ENCODE measurements around the gene MAP3K21. TPM values are rescaled to one million over a fixed set of nuclear protein-coding genes. Genes with fewer than 3 reads are reported as not detected.
A peak's percentile ranks its signal among the peaks of the same experiment; 100 is the strongest.

Gene MAP3K21
- total and polyA plus RNA-seq, 2 of the 4 experiments (the other 2 are of a cell fraction): 0.15 to 0.18 TPM

DNA sequence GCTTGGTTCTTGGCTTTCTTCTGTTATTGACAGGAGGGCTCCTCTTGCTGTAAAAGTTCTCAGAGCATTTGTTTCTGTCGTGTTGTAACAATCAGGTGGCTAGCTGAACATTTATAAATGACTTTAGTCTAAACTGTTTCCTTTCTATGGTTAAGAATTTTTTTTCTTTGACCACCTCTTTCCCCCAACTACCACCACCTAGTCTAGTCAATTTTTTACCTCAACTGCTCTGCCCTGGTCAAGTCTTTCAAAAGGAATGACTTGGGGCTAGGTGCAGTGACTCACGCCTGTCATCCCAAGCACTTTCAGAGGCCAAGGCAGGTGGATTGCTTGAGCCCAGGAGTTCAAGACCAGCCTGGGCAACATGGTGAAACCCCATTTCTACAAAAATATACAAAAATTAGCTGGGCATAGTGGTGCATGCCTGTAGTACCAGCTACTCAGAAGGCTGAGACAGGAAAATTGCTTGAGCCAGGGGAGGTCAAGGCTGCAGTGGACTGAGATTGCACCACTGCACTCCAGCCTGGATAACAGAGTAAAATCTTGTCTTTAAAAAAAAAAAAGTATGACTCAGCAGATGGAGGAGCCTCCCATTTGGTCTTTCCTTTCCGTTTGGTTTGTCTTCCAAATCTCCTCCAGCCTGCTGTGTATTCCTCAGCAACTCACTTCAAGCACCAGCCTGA lies 40.7 kb downstream of the MAP3K21 start:
- Histone ChIP-seq H3K9me3 (ENCODE audit: control insufficient read depth, insufficient read depth, low read length) (no peaks in the 10 kb centered on the region), H3K4me3 (ENCODE audit: insufficient read depth, low read depth, low read length) (no peak overlapping the region), H3K23ac (ENCODE audit: low read depth, low read length) (no peak overlapping the region), H3K9me1 (ENCODE audit: insufficient read depth, low read length) (no peaks in the 10 kb centered on the region), H3K27me3 (ENCODE audit: control insufficient read depth, insufficient read depth, low read length) (no peaks in the 10 kb centered on the region), H3K4ac (ENCODE audit: low read depth, low read length) (no peak overlapping the region), H3K79me1 (ENCODE audit: low read depth in 1 of 2, low read length in 2 of 2) (no peaks in the 10 kb centered on the region), H3K18ac (ENCODE audit: low read depth, low read length) (no peak overlapping the region), H3K4me1 (ENCODE audit: control insufficient read depth, insufficient read depth, low read length) (no peaks in the 10 kb centered on the region), H4K5ac (ENCODE audit: low read depth, low read length) (no peak overlapping the region), H2BK20ac (ENCODE audit: low read depth, low read length) (no peak overlapping the region), H2BK5ac (ENCODE audit: low read depth, low read length, poor library complexity, severe bottlenecking) (no peak overlapping the region), H4K8ac (ENCODE audit: low read depth in 2 of 2, low read length in 2 of 2) (no peak overlapping the region), H2AK9ac (replicated peaks; ENCODE audit: low read depth, low read length, poor library complexity) (no peak overlapping the region), H2BK15ac (ENCODE audit: low read depth, low read length) (no peak overlapping the region), H2AK5ac (ENCODE audit: low read depth, low read length) (no peak overlapping the region), H2BK120ac (ENCODE audit: low read depth, low read length) (no peak overlapping the region), H3K14ac (replicated peaks; ENCODE audit: low read depth, low read length) (no peak overlapping the region), H3K56ac (ENCODE audit: extremely low read depth, insufficient read depth, low read length) (no peak overlapping the region), H3K4me2 (ENCODE audit: low read depth, low read length) (peak overlapping the region; percentile 74; the same call in 1 of the 2 replicates), H4K20me1 (ENCODE audit: insufficient read depth, low read length) (no peaks in the 10 kb centered on the region), H3K36me3 (ENCODE audit: control insufficient read depth, insufficient read depth, low read length) (no peaks in the 10 kb centered on the region), H4K91ac (ENCODE audit: insufficient read depth, low read depth, low read length) (no peak overlapping the region), H3K9ac (ENCODE audit: low read depth, low read length) (no peak overlapping the region), H3K27ac (ENCODE audit: insufficient read depth, low read length) (no peak overlapping the region), H2AFZ (replicated peaks; ENCODE audit: low read length, poor library complexity) (no peak overlapping the region)
- TF ChIP-seq, protein P1, sequence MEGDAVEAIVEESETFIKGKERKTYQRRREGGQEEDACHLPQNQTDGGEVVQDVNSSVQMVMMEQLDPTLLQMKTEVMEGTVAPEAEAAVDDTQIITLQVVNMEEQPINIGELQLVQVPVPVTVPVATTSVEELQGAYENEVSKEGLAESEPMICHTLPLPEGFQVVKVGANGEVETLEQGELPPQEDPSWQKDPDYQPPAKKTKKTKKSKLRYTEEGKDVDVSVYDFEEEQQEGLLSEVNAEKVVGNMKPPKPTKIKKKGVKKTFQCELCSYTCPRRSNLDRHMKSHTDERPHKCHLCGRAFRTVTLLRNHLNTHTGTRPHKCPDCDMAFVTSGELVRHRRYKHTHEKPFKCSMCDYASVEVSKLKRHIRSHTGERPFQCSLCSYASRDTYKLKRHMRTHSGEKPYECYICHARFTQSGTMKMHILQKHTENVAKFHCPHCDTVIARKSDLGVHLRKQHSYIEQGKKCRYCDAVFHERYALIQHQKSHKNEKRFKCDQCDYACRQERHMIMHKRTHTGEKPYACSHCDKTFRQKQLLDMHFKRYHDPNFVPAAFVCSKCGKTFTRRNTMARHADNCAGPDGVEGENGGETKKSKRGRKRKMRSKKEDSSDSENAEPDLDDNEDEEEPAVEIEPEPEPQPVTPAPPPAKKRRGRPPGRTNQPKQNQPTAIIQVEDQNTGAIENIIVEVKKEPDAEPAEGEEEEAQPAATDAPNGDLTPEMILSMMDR (conservative IDR thresholded peaks at IDR 0.05; ENCODE audit: low read depth, low read length): no peak
- no peak for TF ChIP-seq BHLHE40 (IDR thresholded peaks at IDR 0.05; ENCODE audit: low read depth, low read length)
- TF ChIP-seq, protein P2, sequence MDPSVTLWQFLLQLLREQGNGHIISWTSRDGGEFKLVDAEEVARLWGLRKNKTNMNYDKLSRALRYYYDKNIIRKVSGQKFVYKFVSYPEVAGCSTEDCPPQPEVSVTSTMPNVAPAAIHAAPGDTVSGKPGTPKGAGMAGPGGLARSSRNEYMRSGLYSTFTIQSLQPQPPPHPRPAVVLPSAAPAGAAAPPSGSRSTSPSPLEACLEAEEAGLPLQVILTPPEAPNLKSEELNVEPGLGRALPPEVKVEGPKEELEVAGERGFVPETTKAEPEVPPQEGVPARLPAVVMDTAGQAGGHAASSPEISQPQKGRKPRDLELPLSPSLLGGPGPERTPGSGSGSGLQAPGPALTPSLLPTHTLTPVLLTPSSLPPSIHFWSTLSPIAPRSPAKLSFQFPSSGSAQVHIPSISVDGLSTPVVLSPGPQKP (IDR thresholded peaks at IDR 0.05; ENCODE audit: borderline replicate concordance, low read depth, low read length): no peak
- TF ChIP-seq FOS (IDR thresholded peaks at IDR 0.05; ENCODE audit: low read depth, low read length): no peak
- peak; percentile 81 for TF ChIP-seq NFE2L2 (IDR thresholded peaks at IDR 0.05; ENCODE audit: low read depth, low read length)
- peak; percentile 42; the same call in 1 of the 2 replicates for TF ChIP-seq MAFK (IDR thresholded peaks at IDR 0.05; ENCODE audit: low read depth, low read length)
- ChIA-PET POLR2A (ENCODE audit: unreplicated experiment) (no interaction called here), CTCF (no interaction called here)
- peak; percentile 16 for DNase-seq
- intact Hi-C loops (cut with micrococcal nuclease): no loop called here
- WGBS, 2 experiments (ENCODE audit: extremely low coverage in 2 of 2, insufficient read length in 1 of 2): no CpG with 5 or more reads among the region's 3 CpGs
- ATAC-seq (ENCODE audit: low read depth): peak; percentile 71
- no TSS peak for BruUV-seq (replicated peaks)
- dilution Hi-C loops (cut with HindIII; ENCODE audit: low sequenced_read_pairs, unreplicated experiment): no loop called here
- in situ Hi-C loops (cut with MboI; ENCODE audit: low sequenced_read_pairs): no loop called here
